Endothelial cell of umbilical vein (primary cell): ENCODE results near the gene ATXN10. TPM values are rescaled to one million over a fixed set of nuclear protein-coding genes. Genes with fewer than 3 reads are reported as not detected.

Source experiments
- BruUV-seq: library from RNA; stranded (reverse); fragments of 400-500 nt; replicated peaks from 2 replicates; lab custom pipeline; 2021; lab: Mats Ljungman, UMichigan
- CTCF ChIA-PET: fragments of 300-600, 350-600 bp; sonication (Branson Sonifier 250); formaldehyde crosslinking; loops from one replicate; lab custom pipeline; 2021; ENCODE audit warnings: antibody characterized with exemption, inconsistent platforms; lab: Charles Lee
- POLR2A ChIA-PET: fragments of 300-600, 350-600 bp; sonication (Branson Sonifier 250); formaldehyde crosslinking; loops from one replicate; lab custom pipeline; 2021; ENCODE audit warnings: antibody characterized with exemption, inconsistent platforms; lab: Charles Lee
- DNase-seq: peaks from one replicate; pipeline ENCODE4 v3.0.0-alpha.2; 2011; ENCODE audit warnings: low read depth, low spot score
- FAIRE-seq: peaks from 2 replicates; lab custom pipeline; 2011; peaks lifted over from hg19 to GRCh38; lab: Jason Lieb, UNC
- H2AFZ ChIP-seq: 2 replicates; pipeline ENCODE4 v1.6.0; 2012; ENCODE audit warnings: low read depth, low read length, control low read depth, inconsistent platforms
- H3K27ac ChIP-seq: 2 replicates; pipeline ENCODE4 v1.5.1; 2011; ENCODE audit warnings: low read depth, mild to moderate bottlenecking, control low read depth, low read length, moderate library complexity; ENCODE audit not compliant: insufficient read depth
- H3K27me3 ChIP-seq, 2 experiments: 2 replicates each; pipeline versions ENCODE4 v1.6.0 to v1.6.1; 2011; ENCODE audit warnings: low read length in 2 of 2, mixed read lengths in 1 of 2; ENCODE audit not compliant: control insufficient read depth in 2 of 2, insufficient read depth in 2 of 2
- H3K36me3 ChIP-seq, 2 experiments: 2 replicates in 1 of 2; 3 replicates in 1 of 2; pipeline ENCODE4 v1.5.1; 2011; ENCODE audit warnings: low read length in 2 of 2, mild to moderate bottlenecking in 1 of 2, moderate library complexity in 1 of 2; ENCODE audit not compliant: control insufficient read depth in 2 of 2, insufficient read depth in 2 of 2; ENCODE audit errors: extremely low read depth in 1 of 2
- H3K4me1 ChIP-seq: 3 replicates; pipeline ENCODE4 v1.5.1; 2011; ENCODE audit warnings: mild to moderate bottlenecking, low read length; ENCODE audit not compliant: control insufficient read depth, insufficient read depth; ENCODE audit errors: extremely low read depth
- H3K4me2 ChIP-seq: 2 replicates; pipeline ENCODE4 v1.6.1; 2011; ENCODE audit warnings: low read length, control low read depth, mixed read lengths; ENCODE audit not compliant: insufficient read depth
- H3K4me3 ChIP-seq, 3 experiments: fragments of 200-600 bp in 1 of 3; sonication (generic), shearing (Covaris generic) in 1 of 3; replicated peaks in 1 of 3; 2 replicates each; pipeline ENCODE4 v1.5.1; 2011 to 2016; ENCODE audit warnings: control low read depth in 3 of 3, low read length in 3 of 3, mild to moderate bottlenecking in 2 of 3, inconsistent platforms in 1 of 3, low read depth in 1 of 3, moderate library complexity in 1 of 3; ENCODE audit not compliant: insufficient read depth in 1 of 3
- H3K79me2 ChIP-seq: 2 replicates; pipeline ENCODE4 v1.6.0; 2012; ENCODE audit warnings: low read length, inconsistent platforms; ENCODE audit not compliant: control insufficient read depth, insufficient read depth
- H3K9ac ChIP-seq: replicated peaks from 2 replicates; pipeline ENCODE3; 2011; ENCODE audit warnings: low read length, control low read depth; ENCODE audit not compliant: insufficient read depth; ENCODE audit errors: extremely low read depth
- H3K9me1 ChIP-seq: replicated peaks from 3 replicates; pipeline ENCODE4 v1.6.0; 2011; ENCODE audit warnings: mild to moderate bottlenecking, low read length; ENCODE audit not compliant: control insufficient read depth, insufficient read depth; ENCODE audit errors: extremely low read depth
- H3K9me3 ChIP-seq: replicated peaks from 2 replicates; pipeline ENCODE4 v1.5.1; 2012; ENCODE audit warnings: low read length, inconsistent platforms; ENCODE audit not compliant: control insufficient read depth, insufficient read depth
- H4K20me1 ChIP-seq: replicated peaks from 2 replicates; pipeline ENCODE3; 2011; ENCODE audit warnings: mild to moderate bottlenecking, low read length; ENCODE audit not compliant: control insufficient read depth, insufficient read depth; ENCODE audit errors: extremely low read depth
- EZH2 ChIP-seq: IDR thresholded peaks from 2 replicates; pipeline ENCODE4 v1.6.1; 2012; ENCODE audit warnings: borderline replicate concordance, low read depth, mild to moderate bottlenecking, moderate library complexity, low read length, inconsistent platforms; ENCODE audit not compliant: severe bottlenecking
- GATA2 ChIP-seq: IDR thresholded peaks from 2 replicates; pipeline ENCODE4 v1.7.0; 2011; ENCODE audit warnings: low read depth, mild to moderate bottlenecking, moderate library complexity, mixed read lengths, low read length; ENCODE audit not compliant: insufficient read length, insufficient read depth
- JUN ChIP-seq: IDR thresholded peaks from 2 replicates; pipeline ENCODE4 v1.6.1; 2011; ENCODE audit warnings: borderline replicate concordance, low read depth; ENCODE audit not compliant: insufficient read length, insufficient read depth
- MYC ChIP-seq: IDR thresholded peaks from one replicate; pipeline ENCODE4 v1.6.1; 2011; ENCODE audit warnings: mild to moderate bottlenecking, low read depth, low read length
- POLR2A ChIP-seq: IDR thresholded peaks from 2 replicates; pipeline ENCODE4 v1.6.1; 2012; ENCODE audit warnings: low read depth, mild to moderate bottlenecking, control low read depth, low read length
- POLR2AphosphoS5 ChIP-seq: IDR thresholded peaks from 2 replicates; pipeline ENCODE4 v1.6.1; 2012; ENCODE audit warnings: low read depth, mild to moderate bottlenecking, control low read depth, low read length, moderate library complexity; ENCODE audit not compliant: insufficient read depth
- dilution Hi-C: fragments of 300-500 bp; cut with MboI; formaldehyde crosslinking; loops from one replicate; pipeline ENCODE4 v1.15.0; 2019; ENCODE audit warnings: low sequenced_read_pairs; ENCODE audit not compliant: extremely low pct_ligation_motif_present
- intact Hi-C: fragments of 100-400 bp; cut with micrococcal nuclease; formaldehyde crosslinking; loops from one replicate; pipeline ENCODE4 v1.10.0; 2022
- polyA plus RNA-seq, 4 experiments: library from polyadenylated mRNA; depleted of rRNA in 3 of 4; stranded (reverse) in 3 of 4; unstranded in 1 of 4; fragments of >200 nt; gene quantifications; 2 replicates each; pipeline versions ENCODE4 v1.2.1 to v1.2.3, GENCODE V29; 2011 to 2012; ENCODE audit warnings: missing spikeins in 1 of 4
- total RNA-seq: library from RNA; stranded (reverse); gene quantifications from 2 replicates; pipeline ENCODE4 v1.2.3, GENCODE V29; 2021
- TF ChIP-seq, protein P1 (sequence below): IDR thresholded peaks from 2 replicates; pipeline ENCODE4 v1.6.1; 2011; ENCODE audit not compliant: insufficient read depth, insufficient read length
- TF ChIP-seq, protein P2 (sequence below), 2 donors: IDR thresholded peaks; 1 replicate in 1 of 2; 2 replicates in 1 of 2; pipeline ENCODE4 v1.5.1; 2011; ENCODE audit warnings: low read length in 2 of 2, mild to moderate bottlenecking in 2 of 2, moderate library complexity in 2 of 2, control low read depth in 1 of 2, inconsistent platforms in 1 of 2, low read depth in 1 of 2; ENCODE audit not compliant: insufficient read depth in 1 of 2; ENCODE audit errors: extremely low read depth in 1 of 2

The ATXN10 gene
- total and polyA plus RNA-seq, 2 donors (not counting 3 experiments of a cell fraction or from before 2014, with no cell fraction given) = 73.2 to 91.9 TPM

- no peaks in the 10 kb centered on the region for H4K20me1 ChIP-seq
- H3K9ac ChIP-seq = no peak overlapping the region
- dilution Hi-C loops (no loop called here), intact Hi-C loops (loop anchor here (2.0 kb wide), 1 partner anchor 100 kb away; no protein-coding TSS in a partner anchor)
- CTCF ChIA-PET = interaction anchor here (0.6 to 2.5 kb wide), 10 partner anchors 12 to 245 kb away, joined by 3 to 21 read pairs (median 4); no protein-coding TSS in a partner anchor
- H3K4me1 ChIP-seq = no peaks in the 10 kb centered on the region
- DNase-seq (no peak), FAIRE-seq (no peak)
- H3K79me2 ChIP-seq = peaks cover 18% of the 10 kb centered on the region
- POLR2A ChIA-PET = no interaction called here
- no peak overlapping the region for H2AFZ ChIP-seq
- TF ChIP-seq MYC = no peak
- TF ChIP-seq, protein P1, sequence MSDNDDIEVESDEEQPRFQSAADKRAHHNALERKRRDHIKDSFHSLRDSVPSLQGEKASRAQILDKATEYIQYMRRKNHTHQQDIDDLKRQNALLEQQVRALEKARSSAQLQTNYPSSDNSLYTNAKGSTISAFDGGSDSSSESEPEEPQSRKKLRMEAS = no peak
- no peak for TF ChIP-seq GATA2
- TF ChIP-seq EZH2 = no peak
- no peaks in the 10 kb centered on the region for H3K9me3 ChIP-seq
- no peak overlapping the region for H3K4me3 ChIP-seq
- no peaks in the 10 kb centered on the region for H3K27me3 ChIP-seq
- H3K36me3 ChIP-seq = peaks cover 0 to 2% of the 10 kb centered on the region in 2 experiments
- H3K27ac ChIP-seq = no peak overlapping the region
- no peak overlapping the region for H3K4me2 ChIP-seq
- H3K9me1 ChIP-seq = no peaks in the 10 kb centered on the region
- BruUV-seq = no TSS peak
These were observed 59.6 kb downstream of the ATXN10 start for GRCh38 chr22:45731041-45731797.

DNA sequence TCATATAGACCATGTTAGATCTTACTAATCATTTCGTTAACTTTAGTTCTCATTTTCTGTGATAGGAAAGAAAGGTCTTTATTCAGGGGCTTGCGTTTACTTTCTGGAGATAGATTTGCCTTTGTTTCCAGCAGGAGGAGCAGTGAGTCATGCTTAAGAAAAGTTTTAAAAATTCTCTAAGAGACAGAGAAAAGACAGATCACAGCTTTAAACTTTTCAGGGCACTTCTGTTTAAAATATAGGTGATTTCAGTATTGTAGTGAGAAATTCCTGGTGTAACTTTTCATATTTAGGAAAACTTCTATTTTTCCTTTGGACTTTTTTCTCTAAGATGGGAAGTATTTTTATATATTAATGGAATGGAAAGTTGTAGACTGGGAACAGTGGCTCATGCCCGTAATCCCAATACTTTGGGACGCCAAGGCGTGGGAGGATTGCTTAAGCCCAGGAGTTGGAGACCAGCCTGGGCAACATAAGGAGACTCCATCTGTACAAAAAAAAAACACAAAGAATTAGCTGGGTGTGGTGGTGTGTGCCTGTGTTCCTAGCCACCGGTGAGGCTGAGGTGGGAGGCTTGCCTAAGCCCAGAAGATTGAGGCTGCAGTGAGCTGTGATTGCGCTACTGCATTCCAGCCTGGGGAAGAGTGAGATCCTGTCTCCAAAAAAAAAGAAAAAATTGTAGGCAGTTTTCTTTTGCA is 60.3 kb downstream of the ATXN10 start:
- Histone ChIP-seq H3K4me1 (no peaks in the 10 kb centered on the region), H3K9me3 (no peaks in the 10 kb centered on the region), H3K9ac (no peak overlapping the region), H3K27me3 (no peaks in the 10 kb centered on the region), H2AFZ (no peak overlapping the region), H3K4me2 (no peak overlapping the region), H3K36me3 (peaks cover under 1 to 2% of the 10 kb centered on the region in 2 experiments), H3K9me1 (no peaks in the 10 kb centered on the region), H3K4me3 (no peak overlapping the region), H4K20me1 (no peaks in the 10 kb centered on the region), H3K79me2 (peaks cover 11% of the 10 kb centered on the region), H3K27ac (no peak overlapping the region)
- FAIRE-seq (no peak), DNase-seq (no peak)
- dilution Hi-C loops (no loop called here), intact Hi-C loops (loop anchor here (2.0 kb wide), 1 partner anchor 99 kb away; no protein-coding TSS in a partner anchor)
- CTCF ChIA-PET = interaction anchor here (0.7 to 2.5 kb wide), 13 partner anchors 9 to 244 kb away, joined by 3 to 21 read pairs (median 4); no protein-coding TSS in a partner anchor
- no TSS peak for BruUV-seq
- POLR2A ChIA-PET = no interaction called here
- no peak for TF ChIP-seq MYC
- no peak for TF ChIP-seq JUN
- TF ChIP-seq POLR2AphosphoS5 = no peak
- TF ChIP-seq, protein P2, sequence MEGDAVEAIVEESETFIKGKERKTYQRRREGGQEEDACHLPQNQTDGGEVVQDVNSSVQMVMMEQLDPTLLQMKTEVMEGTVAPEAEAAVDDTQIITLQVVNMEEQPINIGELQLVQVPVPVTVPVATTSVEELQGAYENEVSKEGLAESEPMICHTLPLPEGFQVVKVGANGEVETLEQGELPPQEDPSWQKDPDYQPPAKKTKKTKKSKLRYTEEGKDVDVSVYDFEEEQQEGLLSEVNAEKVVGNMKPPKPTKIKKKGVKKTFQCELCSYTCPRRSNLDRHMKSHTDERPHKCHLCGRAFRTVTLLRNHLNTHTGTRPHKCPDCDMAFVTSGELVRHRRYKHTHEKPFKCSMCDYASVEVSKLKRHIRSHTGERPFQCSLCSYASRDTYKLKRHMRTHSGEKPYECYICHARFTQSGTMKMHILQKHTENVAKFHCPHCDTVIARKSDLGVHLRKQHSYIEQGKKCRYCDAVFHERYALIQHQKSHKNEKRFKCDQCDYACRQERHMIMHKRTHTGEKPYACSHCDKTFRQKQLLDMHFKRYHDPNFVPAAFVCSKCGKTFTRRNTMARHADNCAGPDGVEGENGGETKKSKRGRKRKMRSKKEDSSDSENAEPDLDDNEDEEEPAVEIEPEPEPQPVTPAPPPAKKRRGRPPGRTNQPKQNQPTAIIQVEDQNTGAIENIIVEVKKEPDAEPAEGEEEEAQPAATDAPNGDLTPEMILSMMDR (IDR thresholded peaks at IDR 0.05; ENCODE audit: extremely low read depth in 1 of 2, insufficient read depth in 1 of 2, low read depth in 1 of 2, low read length in 2 of 2) = peak in 1 of 2 donors; percentile 22
- no peak for TF ChIP-seq EZH2
- TF ChIP-seq POLR2A = no peak
